GM06990 (cell line): ENCODE data around the gene SH2D1B.

Experiments
- DNase-seq: peaks from one replicate; pipeline ENCODE4 v3.0.0-alpha.2; 2011; ENCODE audit not compliant: insufficient read length; ENCODE audit errors: extremely low read depth
- H3K27me3 ChIP-seq: replicated peaks from 2 replicates; pipeline ENCODE4 v1.6.0; 2011; ENCODE audit warnings: low read length; ENCODE audit not compliant: control insufficient read depth, insufficient read depth
- H3K36me3 ChIP-seq: 2 replicates; pipeline ENCODE4 v1.5.1; 2011; ENCODE audit warnings: low read length; ENCODE audit not compliant: control insufficient read depth, insufficient read depth
- H3K4me3 ChIP-seq: replicated peaks from 2 replicates; pipeline ENCODE4 v1.5.1; 2011; ENCODE audit warnings: low read depth, mild to moderate bottlenecking, control low read depth, low read length
- TF ChIP-seq, protein P1 (sequence below): IDR thresholded peaks from 2 replicates; pipeline ENCODE4 v1.5.1; 2011; ENCODE audit warnings: low read length, control low read depth, mild to moderate bottlenecking, inconsistent platforms; ENCODE audit not compliant: insufficient read depth, poor library complexity, severe bottlenecking

The SH2D1B gene

DNA sequence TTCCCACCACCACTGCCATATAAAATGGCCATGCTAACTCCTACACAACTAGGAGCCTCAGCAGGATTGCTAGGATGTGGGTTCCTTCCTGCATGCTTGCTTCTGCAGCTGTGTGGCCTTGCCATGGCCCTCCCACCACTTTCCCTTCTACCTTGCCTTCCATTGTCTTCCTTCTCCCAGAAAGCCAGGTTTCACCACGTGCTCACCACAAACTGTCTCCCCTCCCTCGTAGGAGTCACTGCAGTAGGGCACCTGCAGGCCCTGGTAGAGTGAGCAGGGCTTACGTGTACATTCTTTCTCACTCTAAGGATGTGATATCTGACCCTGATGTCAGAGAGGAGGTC, 26.7 kb downstream of the SH2D1B start:
- TF ChIP-seq, protein P1, sequence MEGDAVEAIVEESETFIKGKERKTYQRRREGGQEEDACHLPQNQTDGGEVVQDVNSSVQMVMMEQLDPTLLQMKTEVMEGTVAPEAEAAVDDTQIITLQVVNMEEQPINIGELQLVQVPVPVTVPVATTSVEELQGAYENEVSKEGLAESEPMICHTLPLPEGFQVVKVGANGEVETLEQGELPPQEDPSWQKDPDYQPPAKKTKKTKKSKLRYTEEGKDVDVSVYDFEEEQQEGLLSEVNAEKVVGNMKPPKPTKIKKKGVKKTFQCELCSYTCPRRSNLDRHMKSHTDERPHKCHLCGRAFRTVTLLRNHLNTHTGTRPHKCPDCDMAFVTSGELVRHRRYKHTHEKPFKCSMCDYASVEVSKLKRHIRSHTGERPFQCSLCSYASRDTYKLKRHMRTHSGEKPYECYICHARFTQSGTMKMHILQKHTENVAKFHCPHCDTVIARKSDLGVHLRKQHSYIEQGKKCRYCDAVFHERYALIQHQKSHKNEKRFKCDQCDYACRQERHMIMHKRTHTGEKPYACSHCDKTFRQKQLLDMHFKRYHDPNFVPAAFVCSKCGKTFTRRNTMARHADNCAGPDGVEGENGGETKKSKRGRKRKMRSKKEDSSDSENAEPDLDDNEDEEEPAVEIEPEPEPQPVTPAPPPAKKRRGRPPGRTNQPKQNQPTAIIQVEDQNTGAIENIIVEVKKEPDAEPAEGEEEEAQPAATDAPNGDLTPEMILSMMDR, result no peak
- peaks cover 1% of the 10 kb centered on the region; the same call in 1 of the 2 replicates for H3K27me3 ChIP-seq
- DNase-seq, result no peak
- H3K4me3 ChIP-seq, result no peak overlapping the region
- H3K36me3 ChIP-seq, result no peaks in the 10 kb centered on the region

DNA sequence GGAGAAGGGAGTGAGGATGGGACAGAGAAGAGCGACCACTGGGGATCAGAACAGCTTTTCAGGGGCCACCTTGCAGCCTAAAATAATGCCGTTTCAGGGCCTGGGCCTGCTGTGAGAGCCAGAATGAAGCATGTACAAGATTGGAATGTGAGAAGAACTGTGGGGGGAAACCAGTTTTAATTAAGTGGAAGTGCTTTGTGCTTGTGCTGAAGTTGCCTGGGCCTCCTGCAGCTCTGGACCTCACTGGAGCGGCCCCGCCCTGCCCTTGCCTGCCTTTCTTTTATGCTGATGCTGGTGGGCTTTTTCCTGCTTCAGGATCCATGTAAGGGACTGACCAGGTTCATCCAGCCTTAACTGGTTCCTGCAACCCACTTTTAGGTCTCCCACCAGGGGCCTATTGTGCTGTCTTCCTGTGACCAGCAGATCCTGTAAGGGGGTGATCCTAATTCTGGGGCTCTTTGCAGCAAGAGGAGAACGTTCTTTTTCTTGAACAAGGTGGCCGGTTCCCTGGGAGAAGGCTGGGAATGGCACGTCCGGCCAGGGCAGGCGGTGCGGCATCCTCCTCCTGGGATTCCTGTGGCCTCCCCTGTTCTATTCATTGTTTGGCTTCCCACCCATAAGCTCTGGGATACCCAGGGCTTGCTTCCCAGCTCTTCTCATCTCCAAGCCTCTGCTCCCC, 27.2 kb downstream of the SH2D1B start:
- TF ChIP-seq, protein P1, result no peak

DNA sequence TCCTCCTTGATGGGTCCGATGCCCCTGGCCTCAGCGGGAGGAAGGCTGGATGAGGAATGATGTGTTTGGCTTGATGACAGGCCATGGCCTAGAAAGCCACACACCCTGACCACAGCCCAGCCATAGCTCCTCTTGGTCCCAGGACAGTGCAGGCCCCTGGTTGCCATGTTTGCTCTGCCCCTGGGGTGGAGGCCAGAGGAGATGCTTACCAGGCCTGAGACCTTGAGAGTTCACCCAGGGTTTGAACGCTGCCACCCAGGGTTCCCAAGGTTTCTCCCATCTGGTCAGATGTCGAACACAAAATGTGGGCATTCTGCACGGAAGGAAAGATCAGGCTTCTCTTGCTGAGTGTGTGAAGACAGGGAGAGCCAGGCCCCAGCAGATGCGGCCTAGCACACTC, 27.8 kb downstream of the SH2D1B start:
- DNase-seq, result no peak
- H3K4me3 ChIP-seq, result no peak overlapping the region
- TF ChIP-seq, protein P1, result no peak
- H3K36me3 ChIP-seq, result no peaks in the 10 kb centered on the region
- peaks cover 1% of the 10 kb centered on the region; the same call in 1 of the 2 replicates for H3K27me3 ChIP-seq

More for the DNA sequence above, 27.2 kb downstream of the SH2D1B start:
- H3K4me3 ChIP-seq, result no peak overlapping the region
- no peaks in the 10 kb centered on the region for H3K36me3 ChIP-seq
- H3K27me3 ChIP-seq, result peaks cover 1% of the 10 kb centered on the region; the same call in 1 of the 2 replicates
- no peak for DNase-seq

DNA sequence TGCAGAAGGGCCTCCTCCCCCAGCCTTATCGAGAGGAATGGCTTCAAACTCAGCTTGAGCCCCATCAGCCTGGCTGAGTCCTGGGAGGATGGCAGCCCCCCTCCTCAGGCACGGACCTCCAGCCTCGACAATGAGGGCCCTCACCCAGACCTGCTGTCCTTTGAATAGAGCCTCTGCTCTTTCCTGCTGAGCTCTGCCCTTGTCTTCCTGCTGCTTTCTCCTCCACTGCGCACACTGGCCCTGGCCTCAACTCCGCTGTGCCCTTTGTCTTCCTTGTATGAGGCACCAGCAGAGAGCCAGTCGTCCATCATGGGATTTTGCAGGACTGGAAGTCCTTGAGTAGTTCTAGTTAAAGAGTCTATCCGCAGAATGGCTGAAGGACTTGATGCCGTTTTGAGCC, 28.4 kb downstream of the SH2D1B start:
- TF ChIP-seq, protein P1, result no peak
- H3K27me3 ChIP-seq, result peaks cover 1% of the 10 kb centered on the region; the same call in 1 of the 2 replicates
- DNase-seq, result no peak

DNA sequence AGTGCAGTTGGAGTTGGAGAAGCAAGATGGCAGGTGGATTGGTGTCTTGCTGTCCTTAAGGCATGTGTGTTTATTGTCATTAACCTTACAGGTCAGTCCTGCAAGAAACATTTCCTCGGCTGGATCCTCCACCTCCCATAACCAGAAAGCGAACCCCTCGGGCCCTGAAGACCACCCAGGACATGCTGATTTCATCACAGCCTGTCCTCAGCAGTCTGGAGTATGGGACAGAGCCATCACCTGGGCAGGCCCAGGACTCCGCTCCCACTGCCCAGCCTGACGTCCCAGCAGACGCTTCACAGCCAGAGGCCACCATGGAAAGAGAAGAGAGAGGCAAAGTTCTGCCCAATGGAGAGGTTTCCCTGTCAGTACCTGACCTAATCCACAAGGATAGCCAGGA, 28.8 kb downstream of the SH2D1B start:
- Histone ChIP-seq H3K36me3 (no peaks in the 10 kb centered on the region), H3K4me3 (no peak overlapping the region), H3K27me3 (peaks cover 1% of the 10 kb centered on the region)
- DNase-seq, result no peak
- TF ChIP-seq, protein P1, result no peak

More for the DNA sequence above, 28.4 kb downstream of the SH2D1B start:
- Histone ChIP-seq H3K36me3 (no peaks in the 10 kb centered on the region), H3K4me3 (no peak overlapping the region)
